Bronchial epithelial cell (primary cell): ENCODE measurements around the gene VAV2. TPM values are rescaled to one million over a fixed set of nuclear protein-coding genes. Genes with fewer than 3 reads are reported as not detected.

Experiments
- DNase-seq: peaks from one replicate; pipeline ENCODE4 v3.0.0-alpha.2; 2010; ENCODE audit warnings: low read depth
- FAIRE-seq: peaks from 2 replicates; lab custom pipeline; 2011; peaks lifted over from hg19 to GRCh38; lab: Jason Lieb, UNC
- H3K27me3 ChIP-seq: 2 replicates; pipeline ENCODE4 v1.5.1; 2011; ENCODE audit warnings: low read length; ENCODE audit not compliant: control insufficient read depth, insufficient read depth
- H3K36me3 ChIP-seq: 2 replicates; pipeline ENCODE4 v1.5.1; 2011; ENCODE audit warnings: low read length; ENCODE audit not compliant: control insufficient read depth, insufficient read depth
- H3K4me3 ChIP-seq: 2 replicates; pipeline ENCODE4 v1.5.1; 2011; ENCODE audit warnings: mild to moderate bottlenecking, low read depth, low read length, control low read depth
- total RNA-seq: library from RNA; depleted of rRNA; stranded (reverse); fragments of >200 nt; gene quantifications from 2 replicates; pipeline ENCODE4 v1.2.1, GENCODE V29; 2014
- TF ChIP-seq, protein P1 (sequence below): IDR thresholded peaks from 2 replicates; pipeline ENCODE4 v1.5.1; 2011; ENCODE audit warnings: mild to moderate bottlenecking, moderate library complexity, low read length, control low read depth, inconsistent platforms; ENCODE audit not compliant: insufficient read depth, severe bottlenecking

Gene VAV2
- total RNA-seq, 1 donor from 2014 or later, result 46.6 TPM

DNA sequence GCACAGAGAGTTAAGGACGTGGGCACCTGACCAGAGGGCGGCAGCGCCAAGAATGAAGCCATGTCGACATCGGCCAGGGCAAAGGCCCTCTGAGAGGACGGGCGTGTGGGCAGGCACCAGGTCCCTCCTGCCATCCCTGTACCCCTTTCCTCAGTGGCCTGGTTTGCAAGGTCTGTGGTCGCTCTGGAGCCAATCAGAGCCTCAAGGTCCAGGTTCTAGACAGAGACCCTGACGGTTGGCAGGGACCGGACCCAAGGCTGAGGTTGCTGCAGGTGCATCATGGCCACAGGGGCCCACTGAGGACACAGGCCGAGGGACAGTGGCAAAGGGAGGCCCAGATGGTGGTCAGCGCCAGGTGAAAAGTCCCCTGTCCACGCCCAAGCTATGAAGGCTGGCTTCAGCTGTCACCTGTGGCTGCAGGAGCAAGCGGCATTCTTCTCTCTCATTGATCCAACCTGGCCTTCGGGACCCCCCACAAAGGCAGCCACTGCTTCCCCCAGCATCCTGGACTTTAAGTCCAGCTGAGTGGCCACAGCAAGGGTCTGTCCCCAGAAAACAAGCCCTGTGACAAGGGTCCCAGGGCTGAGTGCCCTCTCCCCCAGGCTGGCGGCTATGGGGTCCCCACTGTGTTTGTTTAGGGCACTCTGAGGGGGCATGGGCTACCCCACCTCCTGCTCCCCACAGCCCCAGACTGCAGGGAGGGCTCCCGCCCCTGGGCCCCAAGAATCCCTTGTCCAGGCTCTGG lies 48.9 kb downstream of the VAV2 start:
- Histone ChIP-seq H3K36me3 (peaks cover 8% of the 10 kb centered on the region), H3K27me3 (no peaks in the 10 kb centered on the region), H3K4me3 (no peak overlapping the region)
- FAIRE-seq, result no peak
- no peak for DNase-seq
- TF ChIP-seq, protein P1, sequence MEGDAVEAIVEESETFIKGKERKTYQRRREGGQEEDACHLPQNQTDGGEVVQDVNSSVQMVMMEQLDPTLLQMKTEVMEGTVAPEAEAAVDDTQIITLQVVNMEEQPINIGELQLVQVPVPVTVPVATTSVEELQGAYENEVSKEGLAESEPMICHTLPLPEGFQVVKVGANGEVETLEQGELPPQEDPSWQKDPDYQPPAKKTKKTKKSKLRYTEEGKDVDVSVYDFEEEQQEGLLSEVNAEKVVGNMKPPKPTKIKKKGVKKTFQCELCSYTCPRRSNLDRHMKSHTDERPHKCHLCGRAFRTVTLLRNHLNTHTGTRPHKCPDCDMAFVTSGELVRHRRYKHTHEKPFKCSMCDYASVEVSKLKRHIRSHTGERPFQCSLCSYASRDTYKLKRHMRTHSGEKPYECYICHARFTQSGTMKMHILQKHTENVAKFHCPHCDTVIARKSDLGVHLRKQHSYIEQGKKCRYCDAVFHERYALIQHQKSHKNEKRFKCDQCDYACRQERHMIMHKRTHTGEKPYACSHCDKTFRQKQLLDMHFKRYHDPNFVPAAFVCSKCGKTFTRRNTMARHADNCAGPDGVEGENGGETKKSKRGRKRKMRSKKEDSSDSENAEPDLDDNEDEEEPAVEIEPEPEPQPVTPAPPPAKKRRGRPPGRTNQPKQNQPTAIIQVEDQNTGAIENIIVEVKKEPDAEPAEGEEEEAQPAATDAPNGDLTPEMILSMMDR, result no peak

DNA sequence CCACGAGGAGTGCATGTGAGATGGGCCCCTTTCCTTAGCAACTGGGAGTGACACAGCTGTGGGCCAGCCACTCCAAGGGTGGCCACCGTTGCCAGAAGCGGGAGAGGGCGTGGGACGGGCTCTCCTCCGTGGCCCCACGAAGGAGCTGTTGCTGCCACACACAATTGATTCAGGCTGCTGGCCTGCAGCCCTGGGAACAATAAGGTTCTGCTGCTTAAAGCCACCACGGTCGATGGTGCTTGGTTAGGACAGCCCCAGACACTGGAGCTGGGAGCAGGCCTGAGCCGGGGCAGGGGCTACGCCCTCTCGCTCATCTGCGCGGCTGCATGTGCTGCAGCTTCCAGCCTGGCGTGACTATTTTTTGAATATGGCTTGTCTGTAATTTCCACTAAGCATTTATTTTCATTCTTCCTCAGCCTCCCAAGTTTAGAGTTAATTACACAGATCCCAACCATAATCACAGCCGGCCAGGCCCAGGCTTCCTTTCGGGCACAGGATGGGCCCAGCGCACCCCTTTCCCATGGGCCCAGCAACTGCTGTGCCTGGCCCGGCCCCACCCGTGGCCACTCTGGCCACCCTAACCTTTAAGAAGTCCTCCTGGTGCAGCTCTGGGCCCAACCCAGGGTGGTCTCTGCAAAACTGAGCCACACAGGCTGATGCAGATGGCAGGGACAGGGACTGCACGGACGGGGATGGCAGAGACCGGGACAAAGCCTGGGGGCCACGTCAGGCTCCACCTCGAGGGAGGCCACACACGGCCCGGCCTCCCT lies 49.7 kb downstream of the VAV2 start:
- H3K4me3 ChIP-seq, result no peak overlapping the region
- FAIRE-seq (no peak), DNase-seq (no peak)
- peaks cover 11% of the 10 kb centered on the region for H3K36me3 ChIP-seq
- no peaks in the 10 kb centered on the region for H3K27me3 ChIP-seq
- TF ChIP-seq, protein P1, result no peak

- FAIRE-seq, result no peak
- Histone ChIP-seq H3K4me3 (no peak overlapping the region), H3K36me3 (peaks cover 11% of the 10 kb centered on the region), H3K27me3 (no peaks in the 10 kb centered on the region)
- TF ChIP-seq, protein P1, result no peak
- no peak for DNase-seq
Observed at GRCh38 chr9:133939845-133940244, 52.3 kb downstream of the VAV2 start.

GRCh38 chr9:133939171-133939785 lies 52.8 kb downstream of the VAV2 start:
- no peaks in the 10 kb centered on the region for H3K27me3 ChIP-seq
- TF ChIP-seq, protein P1, result no peak
- DNase-seq, result no peak
- H3K4me3 ChIP-seq, result no peak overlapping the region
- H3K36me3 ChIP-seq, result peaks cover 15% of the 10 kb centered on the region
- no peak for FAIRE-seq

GRCh38 chr9:133938753-133939152 lies 53.4 kb downstream of the VAV2 start:
- TF ChIP-seq, protein P1, result no peak
- Histone ChIP-seq H3K36me3 (peaks cover 17% of the 10 kb centered on the region), H3K27me3 (no peaks in the 10 kb centered on the region), H3K4me3 (no peak overlapping the region)
- FAIRE-seq (no peak), DNase-seq (no peak)
